GM18505 (cell line): ENCODE data around the gene CEP128.

ENCODE experiments used
- ATAC-seq: cut with Tn5 transposase; IDR thresholded peaks from one replicate; pipeline ENCODE4 v1.9.1; 2021; ENCODE audit not compliant: unreplicated experiment
- POLR2A ChIP-seq: IDR thresholded peaks from 4 replicates; pipeline ENCODE4 v1.6.1; 2011; ENCODE audit warnings: borderline replicate concordance; ENCODE audit not compliant: insufficient read depth, insufficient read length; ENCODE audit errors: extremely low read depth

CEP128 gene

GRCh38 chr14:80901822-80902221, 39.7 kb downstream of the CEP128 start:
- TF ChIP-seq POLR2A = no peak
- ATAC-seq = no peak

- ATAC-seq = no peak
- TF ChIP-seq POLR2A = no peak
These were observed 40.3 kb downstream of the CEP128 start for GRCh38 chr14:80901260-80901659.

- no peak for TF ChIP-seq POLR2A
- no peak for ATAC-seq
These were observed 68.9 kb downstream of the CEP128 start for GRCh38 chr14:80872645-80873044.

GRCh38 chr14:80868260-80868659, 73.3 kb downstream of the CEP128 start:
- no peak for ATAC-seq
- no peak for TF ChIP-seq POLR2A

- no peak for ATAC-seq
- TF ChIP-seq POLR2A = no peak
These were observed 73.7 kb downstream of the CEP128 start for GRCh38 chr14:80867798-80868197.

- ATAC-seq = no peak
- TF ChIP-seq POLR2A = no peak
These were observed 74.4 kb downstream of the CEP128 start for GRCh38 chr14:80867091-80867490.

- TF ChIP-seq POLR2A = no peak
- ATAC-seq = no peak
These were observed 76.0 kb downstream of the CEP128 start for GRCh38 chr14:80865565-80865964.

- no peak for TF ChIP-seq POLR2A
These were observed 78.6 kb downstream of the CEP128 start for GRCh38 chr14:80862983-80863382.

GRCh38 chr14:80862541-80862940, 79.0 kb downstream of the CEP128 start:
- no peak for TF ChIP-seq POLR2A

More at GRCh38 chr14:80862983-80863382, 78.6 kb downstream of the CEP128 start:
- ATAC-seq = no peak

GRCh38 chr14:80850197-80850814, 91.2 kb downstream of the CEP128 start:
- peak; percentile 74 for ATAC-seq
- no peak for TF ChIP-seq POLR2A

More at GRCh38 chr14:80862541-80862940, 79.0 kb downstream of the CEP128 start:
- ATAC-seq = no peak

- no peak for TF ChIP-seq POLR2A
- no peak for ATAC-seq
These were observed 94.5 kb downstream of the CEP128 start for GRCh38 chr14:80847070-80847469.

- TF ChIP-seq POLR2A = no peak
- no peak for ATAC-seq
These were observed 95.7 kb downstream of the CEP128 start for GRCh38 chr14:80845856-80846255.

GRCh38 chr14:80844872-80845271, 96.7 kb downstream of the CEP128 start:
- no peak for TF ChIP-seq POLR2A
- ATAC-seq = no peak

GRCh38 chr14:80839743-80840142, 101.8 kb downstream of the CEP128 start:
- no peak for TF ChIP-seq POLR2A
- no peak for ATAC-seq

- no peak for TF ChIP-seq POLR2A
- no peak for ATAC-seq
These were observed 131.9 kb downstream of the CEP128 start for GRCh38 chr14:80809663-80810062.
